ENCODE data around the gene DYNC2H1.

- TF ChIP-seq CTCF (IDR thresholded peaks at IDR 0.05 in 8 of 11, conservative IDR thresholded peaks at IDR 0.05 in 3 of 11) (no peak), POLR2A (IDR thresholded peaks at IDR 0.05) (no peak)
These were observed 119.6 kb downstream of the DYNC2H1 start for GRCh38 chr11:103228807-103229206.

All from spleen (tissue), 7 donors.